HG03045 (cell line): Measurements from ENCODE around the gene PSMA5.

Experiments
- ATAC-seq: cut with Tn5 transposase; IDR thresholded peaks from one replicate; pipeline ENCODE4 v1.9.1; 2021; ENCODE audit warnings: mild to moderate bottlenecking, moderate library complexity; ENCODE audit not compliant: unreplicated experiment

PSMA5 gene

GRCh38 chr1:109371341-109371739, 54.9 kb downstream of the PSMA5 start:
- no peak for ATAC-seq

GRCh38 chr1:109370712-109371340, 55.4 kb downstream of the PSMA5 start:
- no peak for ATAC-seq

- ATAC-seq, result no peak
These were observed 57.0 kb downstream of the PSMA5 start for GRCh38 chr1:109369167-109369746.

- no peak for ATAC-seq
These were observed 57.8 kb downstream of the PSMA5 start for GRCh38 chr1:109368464-109368863.

GRCh38 chr1:109367626-109368025, 58.6 kb downstream of the PSMA5 start:
- ATAC-seq, result no peak

GRCh38 chr1:109365642-109366204, 60.5 kb downstream of the PSMA5 start:
- no peak for ATAC-seq

- no peak for ATAC-seq
These were observed 64.6 kb downstream of the PSMA5 start for GRCh38 chr1:109361649-109362048.

GRCh38 chr1:109361069-109361468, 65.2 kb downstream of the PSMA5 start:
- ATAC-seq, result no peak

- ATAC-seq, result no peak
These were observed 68.6 kb downstream of the PSMA5 start for GRCh38 chr1:109357616-109358015.

- no peak for ATAC-seq
These were observed 69.3 kb downstream of the PSMA5 start for GRCh38 chr1:109356915-109357314.

GRCh38 chr1:109356505-109356904, 69.7 kb downstream of the PSMA5 start:
- no peak for ATAC-seq

GRCh38 chr1:109354929-109355328, 71.3 kb downstream of the PSMA5 start:
- no peak for ATAC-seq

- no peak for ATAC-seq
These were observed 74.8 kb downstream of the PSMA5 start for GRCh38 chr1:109351457-109351856.

- no peak for ATAC-seq
These were observed 75.6 kb downstream of the PSMA5 start for GRCh38 chr1:109350655-109351054.

GRCh38 chr1:109350182-109350581, 76.1 kb downstream of the PSMA5 start:
- no peak for ATAC-seq
